GM21786 (cell line): Measurements from ENCODE around the gene NES.

ENCODE experiments used
- ATAC-seq: cut with Tn5 transposase; IDR thresholded peaks from one replicate; pipeline ENCODE4 v1.9.1; 2021; ENCODE audit not compliant: unreplicated experiment

The NES gene

GRCh38 chr1:156684227-156684782 lies 7.1 kb upstream of the NES start:
- no peak for ATAC-seq

- no peak for ATAC-seq
Measured at GRCh38 chr1:156682166-156682890, 5.1 kb upstream of the NES start.

GRCh38 chr1:156681196-156681960 lies 4.2 kb upstream of the NES start:
- no peak for ATAC-seq

- ATAC-seq = no peak
Measured at GRCh38 chr1:156680056-156680455, 2.8 kb upstream of the NES start.

GRCh38 chr1:156677616-156678596 lies 699 bp upstream of the NES start:
- no peak for ATAC-seq

- no peak for ATAC-seq
Measured at GRCh38 chr1:156676114-156676819, 940 bp downstream of the NES start.

- ATAC-seq = no peak
Measured at GRCh38 chr1:156675210-156676113, 1.7 kb downstream of the NES start.

GRCh38 chr1:156673387-156674121 lies 3.7 kb downstream of the NES start:
- no peak for ATAC-seq

GRCh38 chr1:156671804-156672203 lies 5.4 kb downstream of the NES start:
- no peak for ATAC-seq

GRCh38 chr1:156670791-156671190 lies 6.4 kb downstream of the NES start:
- ATAC-seq = no peak

- ATAC-seq = no peak
Measured at GRCh38 chr1:156670359-156670758, 6.8 kb downstream of the NES start.

- ATAC-seq = no peak
Measured at GRCh38 chr1:156669794-156670193, 7.4 kb downstream of the NES start.

- ATAC-seq = no peak
Measured at GRCh38 chr1:156668801-156669637, 8.2 kb downstream of the NES start.

GRCh38 chr1:156667968-156668709 lies 9.1 kb downstream of the NES start:
- no peak for ATAC-seq

GRCh38 chr1:156667610-156667967 lies 9.6 kb downstream of the NES start:
- no peak for ATAC-seq

GRCh38 chr1:156666862-156667609 lies 10.2 kb downstream of the NES start:
- ATAC-seq = no peak
